OCI-LY3 (cell line): ENCODE data around the gene C2.

Experiments
- H2AFZ ChIP-seq: fragments of 200-600, 300-600 bp; shearing (Covaris generic); 2 replicates; pipeline ENCODE4 v1.6.0; 2014; ENCODE audit warnings: antibody characterized with exemption, low read depth, low read length
- H3K27ac ChIP-seq: fragments of 200-600, 300-600 bp; sonication (generic); 2 replicates; pipeline ENCODE4 v1.5.1; 2014; ENCODE audit warnings: mild to moderate bottlenecking, low read length, moderate library complexity, mixed read lengths
- H3K27me3 ChIP-seq: fragments of 200-600, 300-600 bp; sonication (generic); 2 replicates; pipeline ENCODE4 v1.6.1; 2014; ENCODE audit warnings: low read depth, low read length, mixed read lengths
- H3K36me3 ChIP-seq: fragments of 200-600, 300-600 bp; sonication (generic); replicated peaks from 2 replicates; pipeline ENCODE3; 2014; ENCODE audit warnings: low read depth, low read length, mixed read lengths
- H3K4me1 ChIP-seq: fragments of 300-600, 200-600 bp; sonication (generic); 2 replicates; pipeline ENCODE4 v1.6.1; 2014; ENCODE audit warnings: low read length, mixed read lengths
- H3K4me2 ChIP-seq: fragments of 200-600, 300-600 bp; sonication (generic); 2 replicates; pipeline ENCODE4 v1.6.1; 2014; ENCODE audit warnings: low read length, mixed read lengths
- H3K4me3 ChIP-seq: fragments of 300-600, 200-600 bp; sonication (generic); 2 replicates; pipeline ENCODE4 v1.5.1; 2014; ENCODE audit warnings: antibody characterized with exemption, mild to moderate bottlenecking, low read length, moderate library complexity
- H3K79me2 ChIP-seq: fragments of 300-600, 200-600 bp; shearing (Covaris generic); 2 replicates; pipeline ENCODE4 v1.6.1; 2014; ENCODE audit warnings: mild to moderate bottlenecking, low read length, mixed read lengths
- H3K9ac ChIP-seq: fragments of 300-600, 200-600 bp; shearing (Covaris generic); 2 replicates; pipeline ENCODE4 v1.6.0; 2014; ENCODE audit warnings: mild to moderate bottlenecking, low read length, moderate library complexity
- H3K9me3 ChIP-seq: fragments of 200-600, 300-600 bp; shearing (Covaris generic); 2 replicates; pipeline ENCODE4 v1.6.1; 2014; ENCODE audit warnings: low read length, mixed read lengths; ENCODE audit not compliant: insufficient read depth
- H4K20me1 ChIP-seq: fragments of 200-600, 300-600 bp; sonication (generic); 2 replicates; pipeline ENCODE4 v1.6.1; 2016; ENCODE audit warnings: low read length, mixed read lengths; ENCODE audit not compliant: insufficient read depth
- EZH2phosphoT487 ChIP-seq: fragments of 200-600 bp; shearing (Covaris generic); IDR thresholded peaks from 2 replicates; pipeline ENCODE4 v1.6.1; 2018; ENCODE audit warnings: antibody characterized with exemption, mixed run types, low read depth
- TF ChIP-seq, protein P1 (sequence below): fragments of 200-600, 300-600 bp; sonication (generic); IDR thresholded peaks from 2 replicates; pipeline ENCODE4 v1.5.1; 2014; ENCODE audit warnings: antibody characterized with exemption, low read length, low read depth

C2 gene

DNA sequence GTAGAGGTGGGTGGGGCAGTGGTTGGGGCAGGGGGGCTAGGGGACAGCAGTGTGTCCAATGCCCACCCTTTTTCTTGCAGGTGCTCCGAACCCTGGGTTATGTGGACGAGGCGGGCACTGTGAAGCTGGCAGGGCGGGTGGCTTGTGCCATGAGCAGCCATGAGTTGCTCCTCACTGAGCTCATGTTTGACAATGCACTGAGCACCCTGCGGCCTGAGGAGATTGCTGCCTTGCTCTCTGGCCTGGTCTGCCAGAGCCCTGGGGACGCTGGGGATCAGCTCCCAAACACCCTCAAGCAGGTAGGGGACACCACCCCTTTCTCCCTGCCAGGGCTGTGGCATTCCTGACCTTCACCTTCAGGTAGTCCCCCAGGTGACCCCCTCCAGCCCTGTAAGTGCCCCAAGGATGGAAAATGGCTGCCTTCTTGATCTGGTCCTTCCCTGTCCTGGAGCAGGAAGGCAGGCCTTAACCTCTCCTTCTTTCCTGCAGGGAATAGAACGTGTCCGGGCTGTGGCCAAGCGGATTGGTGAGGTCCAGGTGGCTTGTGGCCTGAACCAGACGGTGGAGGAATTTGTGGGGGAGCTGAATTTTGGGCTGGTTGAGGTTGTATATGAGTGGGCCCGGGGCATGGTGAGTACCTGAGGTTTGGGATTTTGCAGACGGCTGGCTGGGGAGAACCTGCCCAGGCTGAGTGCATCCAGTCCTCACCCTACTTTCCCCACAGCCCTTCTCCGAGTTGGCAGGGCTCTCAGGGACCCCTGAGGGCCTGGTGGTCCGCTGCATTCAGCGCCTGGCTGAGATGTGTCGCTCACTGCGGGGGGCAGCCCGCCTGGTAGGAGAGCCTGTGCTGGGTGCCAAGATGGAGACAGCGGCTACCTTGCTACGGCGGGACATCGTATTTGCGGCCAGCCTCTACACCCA is 41.5 kb downstream of the C2 start:
- Histone ChIP-seq H3K9me3 (no peaks in the 10 kb centered on the region), H3K36me3 (peaks cover 5% of the 10 kb centered on the region), H3K27ac (no peak overlapping the region), H3K4me1 (peaks cover 14% of the 10 kb centered on the region), H4K20me1 (no peaks in the 10 kb centered on the region), H3K79me2 (peaks cover 11% of the 10 kb centered on the region), H3K9ac (no peak overlapping the region), H3K4me3 (no peak overlapping the region), H2AFZ (no peak overlapping the region), H3K4me2 (no peak overlapping the region), H3K27me3 (no peaks in the 10 kb centered on the region)
- TF ChIP-seq, protein P1, sequence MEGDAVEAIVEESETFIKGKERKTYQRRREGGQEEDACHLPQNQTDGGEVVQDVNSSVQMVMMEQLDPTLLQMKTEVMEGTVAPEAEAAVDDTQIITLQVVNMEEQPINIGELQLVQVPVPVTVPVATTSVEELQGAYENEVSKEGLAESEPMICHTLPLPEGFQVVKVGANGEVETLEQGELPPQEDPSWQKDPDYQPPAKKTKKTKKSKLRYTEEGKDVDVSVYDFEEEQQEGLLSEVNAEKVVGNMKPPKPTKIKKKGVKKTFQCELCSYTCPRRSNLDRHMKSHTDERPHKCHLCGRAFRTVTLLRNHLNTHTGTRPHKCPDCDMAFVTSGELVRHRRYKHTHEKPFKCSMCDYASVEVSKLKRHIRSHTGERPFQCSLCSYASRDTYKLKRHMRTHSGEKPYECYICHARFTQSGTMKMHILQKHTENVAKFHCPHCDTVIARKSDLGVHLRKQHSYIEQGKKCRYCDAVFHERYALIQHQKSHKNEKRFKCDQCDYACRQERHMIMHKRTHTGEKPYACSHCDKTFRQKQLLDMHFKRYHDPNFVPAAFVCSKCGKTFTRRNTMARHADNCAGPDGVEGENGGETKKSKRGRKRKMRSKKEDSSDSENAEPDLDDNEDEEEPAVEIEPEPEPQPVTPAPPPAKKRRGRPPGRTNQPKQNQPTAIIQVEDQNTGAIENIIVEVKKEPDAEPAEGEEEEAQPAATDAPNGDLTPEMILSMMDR: no peak
- no peak for TF ChIP-seq EZH2phosphoT487

DNA sequence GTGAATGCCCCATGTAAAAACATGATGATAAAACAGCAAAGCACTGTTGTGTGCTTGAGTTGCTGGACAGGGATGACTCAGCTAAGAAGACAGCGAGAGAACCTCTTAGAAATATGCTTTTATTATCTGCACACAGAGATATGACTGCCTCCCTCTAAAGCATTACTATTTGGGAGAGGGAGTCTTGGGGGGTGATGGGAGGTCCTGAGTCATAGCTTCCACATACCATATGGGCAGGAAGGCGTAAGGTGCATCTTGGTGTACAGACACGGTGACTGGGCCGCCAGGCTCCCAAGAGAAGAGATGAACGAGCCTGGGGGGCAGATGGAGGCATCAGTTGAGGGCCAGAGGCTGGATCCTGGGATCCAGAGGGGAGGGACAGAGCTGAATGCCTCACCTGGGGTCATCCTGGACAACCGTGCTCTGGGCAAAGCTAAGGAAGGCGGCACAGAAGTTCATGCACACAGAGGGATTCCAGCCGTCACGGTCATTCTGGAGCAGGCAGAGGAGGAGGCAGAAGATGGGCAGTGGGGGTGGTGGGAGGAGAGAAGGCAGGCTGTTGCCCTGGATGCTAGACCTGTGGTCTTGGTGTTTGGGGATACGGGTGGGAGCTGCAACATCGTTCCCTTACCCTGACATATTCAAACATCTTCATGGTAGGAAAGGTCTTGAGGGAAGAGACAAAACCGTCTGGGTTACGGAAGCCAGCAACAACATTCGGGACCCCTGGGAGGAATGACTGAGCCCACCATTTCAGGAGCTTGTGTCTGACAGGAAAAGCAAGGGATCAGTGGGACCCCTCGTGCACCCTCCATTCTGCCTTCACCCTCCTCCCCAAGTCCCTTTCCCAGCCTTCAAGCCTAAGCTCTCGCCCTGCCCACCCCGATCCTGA is 42.4 kb downstream of the C2 start:
- peaks cover 11% of the 10 kb centered on the region for H3K79me2 ChIP-seq
- H3K9me3 ChIP-seq: no peaks in the 10 kb centered on the region
- no peak for TF ChIP-seq EZH2phosphoT487
- TF ChIP-seq, protein P1: no peak
- H3K27me3 ChIP-seq: no peaks in the 10 kb centered on the region
- no peaks in the 10 kb centered on the region for H4K20me1 ChIP-seq
- H3K4me2 ChIP-seq: no peak overlapping the region
- H3K36me3 ChIP-seq: no peaks in the 10 kb centered on the region
- no peak overlapping the region for H3K27ac ChIP-seq
- peaks cover 14% of the 10 kb centered on the region for H3K4me1 ChIP-seq
- H2AFZ ChIP-seq: no peak overlapping the region
- H3K9ac ChIP-seq: no peak overlapping the region
- no peak overlapping the region for H3K4me3 ChIP-seq

DNA sequence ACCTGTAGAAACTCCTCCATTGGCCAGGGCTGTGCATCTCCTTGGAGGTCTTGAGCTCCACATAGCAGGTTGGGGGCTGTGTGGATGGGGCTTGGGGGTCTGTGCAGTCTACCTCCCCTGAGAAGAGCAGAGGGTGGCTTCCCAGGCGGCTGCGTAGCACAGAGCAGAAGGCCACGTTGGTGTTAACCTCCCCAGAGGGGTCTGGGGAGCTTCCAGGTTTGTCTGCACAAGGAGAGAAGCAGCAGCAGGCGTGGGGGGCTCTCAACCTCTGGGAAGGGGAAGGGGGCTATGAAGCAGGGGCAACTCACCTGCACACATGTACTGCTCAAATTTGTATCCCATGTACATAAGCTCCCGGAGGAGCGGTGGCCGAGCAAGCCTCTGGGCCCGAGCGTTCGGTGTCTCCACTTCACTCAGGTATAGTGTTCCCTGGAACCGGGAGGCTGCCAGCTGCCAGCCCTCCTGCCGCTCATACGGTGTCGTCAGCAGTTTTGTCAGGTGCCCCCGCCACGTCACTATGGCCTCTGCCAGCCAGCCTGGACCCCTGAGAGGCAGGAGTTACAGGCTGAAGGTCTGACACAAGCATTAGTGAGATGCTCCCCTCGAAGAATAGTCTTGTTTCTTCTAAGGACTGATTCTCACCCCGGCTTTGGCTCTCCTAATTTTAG is 43.2 kb downstream of the C2 start:
- Histone ChIP-seq H3K9me3 (no peaks in the 10 kb centered on the region), H3K4me2 (peak overlapping the region; percentile 95), H3K4me3 (peak overlapping the region; percentile 80), H3K36me3 (no peaks in the 10 kb centered on the region), H2AFZ (no peak overlapping the region), H3K4me1 (peaks cover 14% of the 10 kb centered on the region), H3K27me3 (no peaks in the 10 kb centered on the region), H4K20me1 (no peaks in the 10 kb centered on the region), H3K9ac (peak overlapping the region; percentile 85), H3K79me2 (peaks cover 11% of the 10 kb centered on the region), H3K27ac (peak overlapping the region; percentile 63; the same call in 1 of the 2 replicates)
- TF ChIP-seq EZH2phosphoT487: no peak
- TF ChIP-seq, protein P1: no peak
